Astrocyte (in vitro differentiated cells and primary cell): ENCODE results near the gene VPS37B. TPM values are rescaled to one million over a fixed set of nuclear protein-coding genes. Genes with fewer than 3 reads are reported as not detected.
"Not testable (repeated sequence)": the region's sequence is repeated elsewhere in the genome, so short reads cannot be mapped to it uniquely, and the experiment has no call there.

Experiments used
- DNase-seq: peaks from one replicate; pipeline ENCODE4 v3.0.0-alpha.2; 2010; ENCODE audit warnings: low read depth
- FAIRE-seq: peaks from 2 replicates; lab custom pipeline; 2011; peaks lifted over from hg19 to GRCh38; lab: Jason Lieb, UNC
- H2AFZ ChIP-seq: 2 replicates; pipeline ENCODE4 v1.6.0; 2012; ENCODE audit warnings: low read depth, low read length, inconsistent platforms
- H3K27ac ChIP-seq: 2 replicates; pipeline ENCODE4 v1.5.1; 2011; ENCODE audit warnings: low read depth, low read length, inconsistent platforms
- H3K27me3 ChIP-seq: 2 replicates; pipeline ENCODE4 v1.6.0; 2011; ENCODE audit warnings: low read length, inconsistent platforms; ENCODE audit not compliant: insufficient read depth
- H3K36me3 ChIP-seq: 2 replicates; pipeline ENCODE4 v1.5.1; 2011; ENCODE audit warnings: low read length, inconsistent platforms; ENCODE audit not compliant: insufficient read depth
- H3K4me1 ChIP-seq: 2 replicates; pipeline ENCODE4 v1.5.1; 2011; ENCODE audit warnings: low read length, inconsistent platforms; ENCODE audit not compliant: insufficient read depth
- H3K4me2 ChIP-seq: 2 replicates; pipeline ENCODE4 v1.6.0; 2012; ENCODE audit warnings: low read length, inconsistent platforms
- H3K4me3 ChIP-seq: 2 replicates; pipeline ENCODE4 v1.5.1; 2011; ENCODE audit warnings: low read depth, mild to moderate bottlenecking, low read length, inconsistent platforms; ENCODE audit not compliant: insufficient read depth
- H3K79me2 ChIP-seq: 2 replicates; pipeline ENCODE4 v1.6.0; 2012; ENCODE audit warnings: mild to moderate bottlenecking, low read length, inconsistent platforms; ENCODE audit not compliant: insufficient read depth
- H3K9ac ChIP-seq: 2 replicates; pipeline ENCODE4 v1.6.0; 2012; ENCODE audit warnings: mild to moderate bottlenecking, low read length, inconsistent platforms
- H3K9me3 ChIP-seq: 2 replicates; pipeline ENCODE4 v1.5.1; 2012; ENCODE audit warnings: low read depth, mild to moderate bottlenecking, low read length, inconsistent platforms; ENCODE audit not compliant: insufficient read depth
- H4K20me1 ChIP-seq: 2 replicates; pipeline ENCODE4 v1.6.0; 2012; ENCODE audit warnings: low read length, inconsistent platforms; ENCODE audit not compliant: insufficient read depth
- H3K27ac Mint-ChIP-seq: one replicate; pipeline ENCODE4 v1.8.0; 2021; ENCODE audit warnings: mild to moderate bottlenecking, mixed read lengths; ENCODE audit not compliant: unreplicated experiment
- H3K27me3 Mint-ChIP-seq: one replicate; pipeline ENCODE4 v1.8.0; 2021; ENCODE audit warnings: low read depth, mixed read lengths; ENCODE audit not compliant: unreplicated experiment
- H3K36me3 Mint-ChIP-seq: one replicate; pipeline ENCODE4 v1.8.0; 2021; ENCODE audit warnings: low read depth, mixed read lengths; ENCODE audit not compliant: unreplicated experiment
- H3K4me1 Mint-ChIP-seq: one replicate; pipeline ENCODE4 v1.8.0; 2021; ENCODE audit warnings: low read depth, mixed read lengths; ENCODE audit not compliant: unreplicated experiment
- H3K4me3 Mint-ChIP-seq: one replicate; pipeline ENCODE4 v1.8.0; 2021; ENCODE audit warnings: mild to moderate bottlenecking, moderate library complexity, mixed read lengths; ENCODE audit not compliant: unreplicated experiment
- H3K9me3 Mint-ChIP-seq: one replicate; pipeline ENCODE4 v1.8.0; 2021; ENCODE audit warnings: mild to moderate bottlenecking, mixed read lengths; ENCODE audit not compliant: unreplicated experiment
- CTCF ChIP-seq: IDR thresholded peaks from 2 replicates; pipeline ENCODE4 v1.5.1; 2011; ENCODE audit warnings: low read depth, mild to moderate bottlenecking, inconsistent platforms, low read length, moderate library complexity; ENCODE audit not compliant: insufficient read depth
- EZH2 ChIP-seq: IDR thresholded peaks from 2 replicates; pipeline ENCODE4 v1.6.1; 2012; ENCODE audit warnings: mild to moderate bottlenecking, low read length, inconsistent platforms; ENCODE audit not compliant: insufficient read depth
- total RNA-seq: library from RNA; stranded (reverse); gene quantifications from 2 replicates; pipeline ENCODE4 v1.2.1, GENCODE V29; 2021

VPS37B gene
- total RNA-seq, 1 donor from 2014 or later: 31.4 TPM

DNA sequence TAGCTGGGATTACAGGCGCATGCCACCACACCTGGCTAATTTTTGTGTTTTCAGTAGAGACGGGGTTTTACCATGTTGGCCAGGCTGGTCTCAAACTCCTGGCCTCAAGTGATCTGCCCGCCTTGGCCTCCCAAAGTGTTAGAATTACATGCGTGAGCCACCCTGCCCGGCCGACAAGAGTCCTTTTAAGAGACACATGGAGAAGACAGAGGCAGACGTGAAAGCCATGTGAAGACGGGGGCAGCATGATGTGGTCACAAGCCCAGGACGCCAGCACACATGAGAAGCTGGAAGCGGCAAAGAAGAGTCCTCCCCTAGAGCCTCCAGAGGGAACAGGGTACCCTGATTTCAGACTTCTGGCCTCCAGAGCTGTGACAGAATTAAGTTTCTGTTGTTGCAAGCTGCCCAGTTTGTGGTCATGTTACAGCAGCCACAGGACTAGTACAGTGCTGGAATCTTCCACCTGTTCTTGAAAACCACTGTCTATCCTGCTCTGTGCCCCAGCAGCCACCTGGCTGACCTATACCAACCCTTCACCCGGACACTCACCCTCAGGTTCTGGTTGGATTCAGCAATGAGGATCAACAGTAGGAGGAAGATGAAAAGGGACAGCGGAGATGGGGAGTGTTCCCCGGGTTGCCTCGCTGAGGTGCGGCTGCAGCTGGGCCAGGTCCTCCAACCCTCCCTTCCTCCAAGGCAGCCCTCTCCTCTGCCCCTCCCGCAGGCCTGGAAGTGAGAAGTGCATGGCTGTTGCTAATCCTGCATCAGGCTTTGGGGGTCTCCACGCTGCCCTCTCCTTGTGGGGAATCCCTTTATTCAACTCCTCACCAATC, 16.9 kb downstream of the VPS37B start:
- Mint-ChIP-seq H3K36me3 (peaks cover 4% of the 10 kb centered on the region), H3K9me3 (no peaks in the 10 kb centered on the region), H3K27me3 (no peaks in the 10 kb centered on the region), H3K27ac (no peak overlapping the region), H3K4me3 (no peak overlapping the region), H3K4me1 (peaks cover 25% of the 10 kb centered on the region)
- peaks cover 88% of the 10 kb centered on the region for H4K20me1 ChIP-seq
- H3K9ac ChIP-seq: no peak overlapping the region
- DNase-seq (no peak), FAIRE-seq (no peak)
- H3K27ac ChIP-seq: no peak overlapping the region
- H2AFZ ChIP-seq: no peak overlapping the region
- no peak overlapping the region for H3K4me3 ChIP-seq
- H3K36me3 ChIP-seq: no peaks in the 10 kb centered on the region
- H3K27me3 ChIP-seq: no peaks in the 10 kb centered on the region
- H3K4me2 ChIP-seq: no peak overlapping the region
- TF ChIP-seq CTCF (no peak), EZH2 (no peak)
- H3K9me3 ChIP-seq: no peaks in the 10 kb centered on the region
- peaks cover 99% of the 10 kb centered on the region for H3K79me2 ChIP-seq
- H3K4me1 ChIP-seq: peaks cover 24% of the 10 kb centered on the region

DNA sequence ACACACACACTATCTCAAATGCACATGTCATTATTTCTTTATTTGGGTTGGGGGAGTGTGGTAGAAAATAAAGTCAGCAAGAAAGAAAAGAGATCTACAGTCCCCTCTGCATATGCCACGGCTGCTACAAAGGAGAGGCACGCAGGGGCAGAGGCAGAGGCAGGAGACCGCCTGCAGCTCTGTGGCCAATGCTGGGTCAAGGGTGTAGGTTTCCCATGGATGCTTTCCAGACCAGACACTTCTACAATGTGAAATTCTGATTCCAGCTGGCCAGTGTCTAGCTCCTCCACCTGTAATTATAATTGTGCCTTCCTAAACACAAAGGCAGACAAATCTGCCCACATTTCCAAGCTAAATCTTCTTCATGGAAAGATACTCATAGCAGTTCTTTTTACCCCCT, 19.2 kb downstream of the VPS37B start:
- Histone ChIP-seq H3K4me1 (peaks cover 38% of the 10 kb centered on the region), H3K27ac (no peak overlapping the region), H3K9me3 (no peaks in the 10 kb centered on the region), H3K27me3 (no peaks in the 10 kb centered on the region), H3K79me2 (peaks cover 99% of the 10 kb centered on the region), H3K9ac (no peak overlapping the region), H2AFZ (no peak overlapping the region), H4K20me1 (peaks cover 83% of the 10 kb centered on the region), H3K4me2 (peak overlapping the region; percentile 23), H3K36me3 (no peaks in the 10 kb centered on the region), H3K4me3 (no peak overlapping the region)
- Mint-ChIP-seq H3K27me3 (no peaks in the 10 kb centered on the region), H3K27ac (no peak overlapping the region), H3K9me3 (no peaks in the 10 kb centered on the region), H3K4me1 (peaks cover 44% of the 10 kb centered on the region), H3K36me3 (peaks cover 4% of the 10 kb centered on the region), H3K4me3 (no peak overlapping the region)
- DNase-seq (no peak), FAIRE-seq (no peak)
- TF ChIP-seq EZH2 (no peak), CTCF (no peak)

GRCh38 chr12:122876281-122876680, 19.6 kb downstream of the VPS37B start:
- not testable (repeated sequence) for H3K36me3 Mint-ChIP-seq, H3K9ac ChIP-seq, H3K9me3 ChIP-seq, H3K27me3 ChIP-seq, H3K4me3 ChIP-seq, H3K27me3 Mint-ChIP-seq, H2AFZ ChIP-seq, H3K27ac ChIP-seq, H3K36me3 ChIP-seq, H3K9me3 Mint-ChIP-seq, DNase-seq, H3K4me3 Mint-ChIP-seq, H3K27ac Mint-ChIP-seq, FAIRE-seq
- Histone ChIP-seq H3K79me2 (peaks cover 99% of the 10 kb centered on the region), H3K4me1 (peaks cover 42% of the 10 kb centered on the region), H3K4me2 (peak overlapping the region; percentile 23), H4K20me1 (peaks cover 81% of the 10 kb centered on the region)
- H3K4me1 Mint-ChIP-seq: peaks cover 48% of the 10 kb centered on the region
